Tibial artery (tissue), 4 donors: Measurements from ENCODE around the gene PDE8B.
A peak's percentile ranks its signal among the peaks of the same experiment; 100 is the strongest.

Experiments
- DNase-seq, 2 donors: peaks; one replicate each; pipeline ENCODE4 v3.0.0-alpha.2; 2019
- H3K27ac ChIP-seq, 2 donors: fragments of 200-600 bp; sonication (generic) in 1 of 2; 1 replicate in 1 of 2; 2 replicates in 1 of 2; pipeline ENCODE4 v1.5.1; 2018 to 2019; ENCODE audit warnings: mild to moderate bottlenecking in 1 of 2
- H3K27me3 ChIP-seq, 2 donors: fragments of 200-600 bp; sonication (generic) in 1 of 2; one replicate each; pipeline versions ENCODE4 v1.5.1 to v1.6.0; 2016 to 2019
- H3K36me3 ChIP-seq, 3 donors: fragments of 200-600 bp; sonication (generic) in 2 of 3; one replicate each; pipeline ENCODE4 v1.5.1; 2016 to 2019; ENCODE audit warnings: mild to moderate bottlenecking in 2 of 3
- H3K4me1 ChIP-seq, 4 donors: fragments of 200-600 bp; sonication (generic) in 2 of 4; 1 replicate in 3 of 4; 2 replicates in 1 of 4; pipeline ENCODE4 v1.5.1; 2016 to 2019
- H3K4me3 ChIP-seq, 2 donors: fragments of 200-600 bp; sonication (generic) in 1 of 2; 1 replicate in 1 of 2; 2 replicates in 1 of 2; pipeline ENCODE4 v1.5.1; 2018 to 2019; ENCODE audit warnings: mild to moderate bottlenecking in 2 of 2
- H3K9me3 ChIP-seq, 3 donors: fragments of 200-600 bp; sonication (generic) in 1 of 3; one replicate each; pipeline ENCODE4 v1.5.1; 2016 to 2019
- CTCF ChIP-seq, 2 experiments: fragments of 200-600 bp in 1 of 2; fragments of 450-650 bp in 1 of 2; IDR thresholded peaks; one replicate each; pipeline ENCODE4 v1.5.1; 2017 to 2019; ENCODE audit warnings: antibody characterized with exemption in 2 of 2, mild to moderate bottlenecking in 1 of 2, moderate library complexity in 1 of 2
- intact Hi-C: fragments of 100-400 bp; cut with DNase I; formaldehyde crosslinking; loops from one replicate; pipeline ENCODE4 v1.15.0; 2023; ENCODE audit warnings: low total_unique reads

Gene PDE8B

GRCh38 chr5:77391240-77391765 lies 180.8 kb downstream of the PDE8B start:
- Histone ChIP-seq H3K4me1 (peaks cover 0 to 36% (median 9%) of the 10 kb centered on the region in 4 donors), H3K36me3 (no peaks in the 10 kb centered on the region), H3K4me3 (no peak overlapping the region), H3K27me3 (no peaks in the 10 kb centered on the region), H3K27ac (peak overlapping the region in 1 of 2 donors; percentile 60), H3K9me3 (no peaks in the 10 kb centered on the region)
- intact Hi-C loops = no loop called here
- DNase-seq = no peak
- TF ChIP-seq CTCF (IDR thresholded peaks at IDR 0.05) = no peak

DNA sequence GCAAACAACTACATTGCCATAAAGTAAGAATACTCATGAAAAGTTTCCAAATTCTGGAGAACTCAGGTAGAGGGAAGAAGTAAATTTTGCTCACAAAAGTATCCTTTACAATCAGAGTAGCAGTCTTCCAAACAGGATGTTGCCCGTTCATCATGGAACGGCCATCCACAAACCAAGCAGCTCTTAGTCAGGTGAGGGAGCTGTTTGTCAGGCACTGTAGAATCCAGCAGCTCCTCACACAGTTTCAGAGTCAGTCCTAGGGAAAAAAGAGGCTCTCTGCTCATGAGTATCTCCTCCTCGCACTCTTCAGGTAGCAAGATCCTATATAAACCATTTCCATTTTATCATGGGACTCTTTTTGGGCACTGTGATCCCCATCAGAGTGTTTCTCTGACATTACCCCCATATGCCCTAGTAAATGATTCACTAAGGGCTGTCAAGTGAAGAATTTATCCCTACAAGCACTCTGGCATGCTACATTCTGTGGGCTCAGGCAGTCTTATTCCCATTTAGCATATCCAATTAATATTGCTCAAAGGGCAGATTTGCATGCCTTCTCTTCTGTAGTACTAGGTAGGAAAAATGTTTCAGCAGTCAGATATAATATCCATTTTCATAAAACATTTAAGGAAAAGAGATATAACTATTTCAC lies 183.7 kb downstream of the PDE8B start:
- intact Hi-C loops = no loop called here
- Histone ChIP-seq H3K9me3 (no peaks in the 10 kb centered on the region), H3K27ac (no peak overlapping the region), H3K4me1 (peaks cover 0 to 29% (median 9%) of the 10 kb centered on the region in 4 donors), H3K27me3 (no peaks in the 10 kb centered on the region), H3K36me3 (no peaks in the 10 kb centered on the region), H3K4me3 (no peak overlapping the region)
- no peak for TF ChIP-seq CTCF (IDR thresholded peaks at IDR 0.05)
- DNase-seq = no peak

DNA sequence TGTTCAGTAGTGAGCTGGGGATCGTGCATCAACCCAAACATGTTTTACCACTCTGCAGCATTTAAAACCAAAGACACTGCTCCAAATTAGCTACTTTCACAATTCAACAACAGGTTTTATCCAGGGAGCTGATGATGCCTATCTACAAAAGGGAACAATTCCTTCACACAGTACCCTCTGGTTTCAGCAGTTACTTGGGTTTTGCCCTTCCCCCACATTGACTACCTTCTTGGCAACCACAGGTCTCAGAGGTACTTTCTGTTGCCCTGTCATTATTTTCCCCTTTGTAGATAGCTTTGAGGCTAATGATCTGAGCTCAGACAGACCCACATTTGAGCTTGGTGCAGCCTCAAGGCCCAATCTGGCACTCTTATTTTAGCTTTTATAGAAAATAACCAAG lies 185.5 kb downstream of the PDE8B start:
- intact Hi-C loops = no loop called here
- Histone ChIP-seq H3K9me3 (no peaks in the 10 kb centered on the region), H3K4me1 (peaks cover 0 to 19% (median 5%) of the 10 kb centered on the region in 4 donors), H3K27me3 (no peaks in the 10 kb centered on the region), H3K27ac (no peak overlapping the region), H3K4me3 (no peak overlapping the region), H3K36me3 (no peaks in the 10 kb centered on the region)
- no peak for DNase-seq
- TF ChIP-seq CTCF (IDR thresholded peaks at IDR 0.05) = no peak

GRCh38 chr5:77397686-77398292 lies 187.3 kb downstream of the PDE8B start:
- Histone ChIP-seq H3K9me3 (no peaks in the 10 kb centered on the region), H3K27ac (no peak overlapping the region), H3K4me1 (peaks cover 0 to 18% (median 4%) of the 10 kb centered on the region in 4 donors), H3K36me3 (no peaks in the 10 kb centered on the region), H3K27me3 (no peaks in the 10 kb centered on the region), H3K4me3 (no peak overlapping the region)
- intact Hi-C loops = no loop called here
- TF ChIP-seq CTCF (IDR thresholded peaks at IDR 0.05) = no peak
- no peak for DNase-seq

- Histone ChIP-seq H3K4me1 (peaks cover 0 to 11% (median 4%) of the 10 kb centered on the region in 4 donors), H3K27me3 (no peaks in the 10 kb centered on the region), H3K36me3 (no peaks in the 10 kb centered on the region), H3K4me3 (no peak overlapping the region), H3K27ac (no peak overlapping the region), H3K9me3 (no peaks in the 10 kb centered on the region)
- intact Hi-C loops = no loop called here
- no peak for DNase-seq
- no peak for TF ChIP-seq CTCF (IDR thresholded peaks at IDR 0.05)
These were observed 188.0 kb downstream of the PDE8B start for GRCh38 chr5:77398458-77398857.
